Transverse colon (tissue), 4 donors: ENCODE measurements around the gene ACTL9. TPM values are rescaled to one million over a fixed set of nuclear protein-coding genes. Genes with fewer than 3 reads are reported as not detected.

ENCODE experiments used
- DNase-seq: peaks from one replicate; pipeline ENCODE4 v3.0.0-alpha.2; 2019
- H3K27ac ChIP-seq, 4 donors: fragments of 200-600 bp; sonication (generic); 2 replicates each; pipeline ENCODE4 v1.5.1; 2016 to 2018; ENCODE audit warnings: inconsistent platforms in 4 of 4
- H3K27me3 ChIP-seq: fragments of 200-600 bp; sonication (generic); 2 replicates; pipeline ENCODE4 v1.5.1; 2017; ENCODE audit warnings: inconsistent platforms
- H3K36me3 ChIP-seq, 4 donors: fragments of 200-600 bp; sonication (generic); 2 replicates each; pipeline ENCODE4 v1.5.1; 2017 to 2019; ENCODE audit warnings: inconsistent platforms in 4 of 4
- H3K4me1 ChIP-seq, 4 donors: fragments of 200-600 bp; sonication (generic); 2 replicates each; pipeline ENCODE4 v1.5.1; 2017 to 2020; ENCODE audit warnings: inconsistent platforms in 4 of 4
- H3K4me3 ChIP-seq, 4 donors: fragments of 200-600 bp; sonication (generic); 1 replicate in 1 of 4; 2 replicates in 3 of 4; pipeline versions ENCODE4 v1.5.1 to v1.6.1; 2017 to 2019; ENCODE audit warnings: inconsistent platforms in 4 of 4
- H3K9me3 ChIP-seq, 2 donors: fragments of 200-600 bp; sonication (generic); 2 replicates each; pipeline ENCODE4 v1.5.1; 2017 to 2019; ENCODE audit warnings: inconsistent platforms in 2 of 2
- EP300 ChIP-seq: sonication (generic); formaldehyde crosslinking; IDR thresholded peaks from one replicate; pipeline ENCODE4 v1.6.1; 2017; ENCODE audit warnings: antibody characterized with exemption, low read depth
- POLR2A ChIP-seq: fragments of 450-650 bp; IDR thresholded peaks from one replicate; pipeline ENCODE4 v1.6.1; 2016; ENCODE audit warnings: antibody characterized with exemption, mild to moderate bottlenecking, moderate library complexity
- POLR2AphosphoS5 ChIP-seq, 3 donors: sonication (generic); formaldehyde crosslinking; IDR thresholded peaks; one replicate each; pipeline ENCODE4 v1.6.1; 2016; ENCODE audit warnings: antibody characterized with exemption in 3 of 3
- WGBS, 2 donors: methylation state at CpG; one replicate each; pipeline ENCODE4 v1.1.5; 2018; ENCODE audit warnings: low coverage in 1 of 2; 5-methylcytosine and 5-hydroxymethylcytosine counted together
- in situ Hi-C, 4 donors: fragments of 200-750 bp; cut with MboI; loops; one replicate each; pipeline versions ENCODE4 v1.15.0 to v1.15.1; 2017; ENCODE audit warnings: low sequenced_read_pairs in 3 of 4, low pct_ligation_motif_present in 1 of 4, low pct_unique_long_range_greater_than_20kb in 1 of 4
- intact Hi-C: fragments of 100-400 bp; cut with DNase I; formaldehyde crosslinking; loops from one replicate; pipeline ENCODE4 v1.15.1; 2023; ENCODE audit warnings: low total_unique reads
- total RNA-seq, 4 donors: library from RNA; depleted of rRNA; stranded (reverse); fragments of >200 nt; gene quantifications; one replicate each; pipeline ENCODE4 v1.1.0, GENCODE V29; 2016
- TF ChIP-seq, protein P1 (sequence below), 5 experiments: fragments of 200-600 bp in 3 of 5; fragments of 450-650 bp in 2 of 5; sonication (generic) in 3 of 5; IDR thresholded peaks; 1 replicate in 2 of 5; 2 replicates in 3 of 5; pipeline ENCODE4 v1.5.1; 2016 to 2017; ENCODE audit warnings: antibody characterized with exemption in 5 of 5, inconsistent platforms in 3 of 5, mild to moderate bottlenecking in 2 of 5, moderate library complexity in 1 of 5

Gene ACTL9
- total RNA-seq, 4 donors from 2014 or later: not detected

DNA sequence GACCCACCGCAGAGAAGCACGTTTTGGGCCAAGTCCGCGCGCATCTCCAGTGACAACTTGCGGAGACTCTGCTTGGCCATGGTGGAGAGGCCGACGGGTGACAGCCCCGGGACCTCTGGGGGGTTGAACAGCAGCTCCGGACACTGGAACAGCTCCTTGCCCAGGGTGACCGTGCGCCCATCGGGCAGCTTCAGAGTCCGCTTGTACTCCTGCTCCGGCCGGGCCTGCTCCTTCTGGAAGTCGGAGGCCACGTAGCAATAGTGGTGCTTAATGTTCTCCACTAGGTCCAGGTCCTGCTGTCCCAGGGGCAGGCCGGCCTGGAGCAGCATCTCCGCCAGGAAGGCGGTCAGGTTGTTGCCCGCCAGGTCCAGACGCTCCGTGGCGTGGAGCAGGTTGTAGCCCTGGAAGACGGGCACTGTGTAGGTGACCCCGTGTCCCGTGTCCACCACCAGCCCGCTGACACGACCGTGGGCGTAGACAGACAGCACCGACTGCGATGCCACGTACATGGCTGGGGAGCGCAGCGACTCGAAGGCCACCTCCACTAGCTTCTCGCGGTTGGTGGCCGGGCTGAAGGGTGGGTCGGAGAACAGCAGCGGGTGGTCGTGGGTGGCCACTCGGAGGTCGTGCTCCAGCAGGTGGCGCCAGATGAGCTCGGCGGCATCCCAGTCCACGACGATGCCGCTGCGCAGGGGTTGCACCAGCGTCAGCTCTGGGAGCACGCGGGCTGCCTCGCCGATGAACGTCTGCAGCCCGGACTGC is 743 bp downstream of the ACTL9 start:
- 78% methylated on average over 58 of the region's 60 CpGs; no CpG with 5 or more reads in 1 of the 2 donors for WGBS, 2 donors
- H3K4me1 ChIP-seq: no peaks in the 10 kb centered on the region
- no peak for TF ChIP-seq EP300
- no peak for TF ChIP-seq POLR2A
- H3K4me3 ChIP-seq: no peak overlapping the region
- intact Hi-C loops: no loop called here
- H3K27me3 ChIP-seq: peaks cover 28% of the 10 kb centered on the region
- DNase-seq: no peak
- in situ Hi-C loops: no loop called here
- no peak overlapping the region for H3K27ac ChIP-seq
- H3K9me3 ChIP-seq: no peaks in the 10 kb centered on the region
- no peaks in the 10 kb centered on the region for H3K36me3 ChIP-seq

DNA sequence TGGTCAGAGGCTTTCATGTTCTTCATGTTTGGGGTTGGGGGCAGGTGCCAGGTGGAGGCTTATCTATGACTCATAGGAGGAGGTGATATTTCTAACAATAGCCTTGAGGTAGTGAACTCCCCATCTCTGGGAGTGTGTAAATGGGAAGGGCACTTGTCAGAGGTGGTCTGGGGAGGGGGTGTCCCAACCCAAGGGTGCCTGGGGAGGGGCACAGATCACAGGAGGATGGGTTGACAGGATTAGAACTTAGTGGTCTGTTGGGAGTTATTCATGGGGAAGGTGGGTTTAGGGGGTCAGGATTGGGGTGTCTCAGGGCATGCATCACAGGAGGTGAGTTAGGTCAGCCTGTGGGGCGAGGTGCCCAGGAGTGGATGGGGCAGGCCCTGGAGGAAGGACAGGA is 1.6 kb downstream of the ACTL9 start:
- peaks cover 28% of the 10 kb centered on the region for H3K27me3 ChIP-seq
- DNase-seq: no peak
- in situ Hi-C loops (no loop called here), intact Hi-C loops (no loop called here)
- no peak overlapping the region for H3K27ac ChIP-seq
- TF ChIP-seq EP300 (no peak), POLR2A (no peak), POLR2AphosphoS5 (IDR thresholded peaks at IDR 0.05) (no peak)
- TF ChIP-seq, protein P1, sequence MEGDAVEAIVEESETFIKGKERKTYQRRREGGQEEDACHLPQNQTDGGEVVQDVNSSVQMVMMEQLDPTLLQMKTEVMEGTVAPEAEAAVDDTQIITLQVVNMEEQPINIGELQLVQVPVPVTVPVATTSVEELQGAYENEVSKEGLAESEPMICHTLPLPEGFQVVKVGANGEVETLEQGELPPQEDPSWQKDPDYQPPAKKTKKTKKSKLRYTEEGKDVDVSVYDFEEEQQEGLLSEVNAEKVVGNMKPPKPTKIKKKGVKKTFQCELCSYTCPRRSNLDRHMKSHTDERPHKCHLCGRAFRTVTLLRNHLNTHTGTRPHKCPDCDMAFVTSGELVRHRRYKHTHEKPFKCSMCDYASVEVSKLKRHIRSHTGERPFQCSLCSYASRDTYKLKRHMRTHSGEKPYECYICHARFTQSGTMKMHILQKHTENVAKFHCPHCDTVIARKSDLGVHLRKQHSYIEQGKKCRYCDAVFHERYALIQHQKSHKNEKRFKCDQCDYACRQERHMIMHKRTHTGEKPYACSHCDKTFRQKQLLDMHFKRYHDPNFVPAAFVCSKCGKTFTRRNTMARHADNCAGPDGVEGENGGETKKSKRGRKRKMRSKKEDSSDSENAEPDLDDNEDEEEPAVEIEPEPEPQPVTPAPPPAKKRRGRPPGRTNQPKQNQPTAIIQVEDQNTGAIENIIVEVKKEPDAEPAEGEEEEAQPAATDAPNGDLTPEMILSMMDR (IDR thresholded peaks at IDR 0.05): no peak
- H3K4me3 ChIP-seq: no peak overlapping the region
- no peaks in the 10 kb centered on the region for H3K4me1 ChIP-seq
- H3K9me3 ChIP-seq: no peaks in the 10 kb centered on the region
- WGBS, 2 donors: 64% methylated on average over 1 of the region's 1 CpG; no CpG with 5 or more reads in 1 of the 2 donors
- no peaks in the 10 kb centered on the region for H3K36me3 ChIP-seq

DNA sequence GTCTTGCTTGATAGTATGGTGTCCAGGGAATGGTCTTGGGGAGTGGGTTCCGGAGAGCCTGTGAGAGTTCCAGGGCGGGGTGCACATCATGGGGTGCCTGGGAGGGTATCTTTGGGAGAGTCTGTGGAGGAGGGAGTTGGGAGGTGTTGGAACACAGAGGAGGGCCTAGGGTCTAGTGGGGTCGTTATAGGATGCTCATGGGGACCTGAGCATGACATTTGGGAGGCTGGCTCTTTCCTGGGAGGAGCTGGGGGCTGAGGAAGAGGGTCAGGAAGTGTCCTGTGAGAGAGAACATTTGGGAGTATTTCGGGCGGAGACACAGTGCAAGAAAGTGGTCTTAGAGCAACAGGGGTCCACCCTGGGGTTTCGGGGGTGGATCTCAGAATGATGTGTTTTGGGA is 2.7 kb downstream of the ACTL9 start:
- Histone ChIP-seq H3K36me3 (no peaks in the 10 kb centered on the region), H3K4me3 (no peak overlapping the region), H3K4me1 (no peaks in the 10 kb centered on the region), H3K9me3 (no peaks in the 10 kb centered on the region), H3K27ac (no peak overlapping the region), H3K27me3 (peaks cover 24% of the 10 kb centered on the region)
- in situ Hi-C loops: no loop called here
- WGBS, 2 donors: 0 to 67% methylated on average over 1 to 6 of the region's 6 CpGs
- DNase-seq: no peak
- TF ChIP-seq POLR2A (no peak), POLR2AphosphoS5 (IDR thresholded peaks at IDR 0.05) (no peak), EP300 (no peak)
- TF ChIP-seq, protein P1 (IDR thresholded peaks at IDR 0.05): no peak
- intact Hi-C loops: no loop called here

DNA sequence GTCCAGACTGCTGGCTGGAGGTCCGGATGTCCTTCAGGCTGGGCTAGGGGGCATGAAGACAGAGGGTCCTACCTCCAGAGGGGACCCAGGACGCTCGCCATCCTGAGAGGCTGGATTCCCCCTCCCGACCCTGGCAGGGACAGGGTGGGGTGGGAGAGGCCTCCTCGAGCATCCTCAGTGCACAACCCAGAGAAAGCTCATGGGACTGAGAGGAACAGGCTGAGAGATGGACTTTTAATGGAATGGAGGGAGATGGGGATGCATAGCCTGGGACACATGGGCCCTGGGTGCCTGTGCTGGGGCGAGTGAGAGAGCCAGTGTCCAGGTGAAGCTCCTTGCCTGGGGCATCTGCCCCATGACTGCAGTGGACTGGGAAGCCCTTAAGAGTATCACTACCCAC is 3.1 kb downstream of the ACTL9 start:
- no peak for DNase-seq
- no peaks in the 10 kb centered on the region for H3K9me3 ChIP-seq
- no peak for TF ChIP-seq POLR2A
- TF ChIP-seq EP300: no peak
- no peak for TF ChIP-seq POLR2AphosphoS5 (IDR thresholded peaks at IDR 0.05)
- TF ChIP-seq, protein P1 (IDR thresholded peaks at IDR 0.05): no peak
- H3K4me3 ChIP-seq: no peak overlapping the region
- in situ Hi-C loops: no loop called here
- no peaks in the 10 kb centered on the region for H3K36me3 ChIP-seq
- peaks cover 24% of the 10 kb centered on the region for H3K27me3 ChIP-seq
- no peak overlapping the region for H3K27ac ChIP-seq
- intact Hi-C loops: no loop called here
- no peaks in the 10 kb centered on the region for H3K4me1 ChIP-seq
- WGBS, 2 donors: 69 to 100% methylated on average over 1 to 6 of the region's 6 CpGs
